ENCODE data around the gene TENM4.

TENM4 gene

DNA sequence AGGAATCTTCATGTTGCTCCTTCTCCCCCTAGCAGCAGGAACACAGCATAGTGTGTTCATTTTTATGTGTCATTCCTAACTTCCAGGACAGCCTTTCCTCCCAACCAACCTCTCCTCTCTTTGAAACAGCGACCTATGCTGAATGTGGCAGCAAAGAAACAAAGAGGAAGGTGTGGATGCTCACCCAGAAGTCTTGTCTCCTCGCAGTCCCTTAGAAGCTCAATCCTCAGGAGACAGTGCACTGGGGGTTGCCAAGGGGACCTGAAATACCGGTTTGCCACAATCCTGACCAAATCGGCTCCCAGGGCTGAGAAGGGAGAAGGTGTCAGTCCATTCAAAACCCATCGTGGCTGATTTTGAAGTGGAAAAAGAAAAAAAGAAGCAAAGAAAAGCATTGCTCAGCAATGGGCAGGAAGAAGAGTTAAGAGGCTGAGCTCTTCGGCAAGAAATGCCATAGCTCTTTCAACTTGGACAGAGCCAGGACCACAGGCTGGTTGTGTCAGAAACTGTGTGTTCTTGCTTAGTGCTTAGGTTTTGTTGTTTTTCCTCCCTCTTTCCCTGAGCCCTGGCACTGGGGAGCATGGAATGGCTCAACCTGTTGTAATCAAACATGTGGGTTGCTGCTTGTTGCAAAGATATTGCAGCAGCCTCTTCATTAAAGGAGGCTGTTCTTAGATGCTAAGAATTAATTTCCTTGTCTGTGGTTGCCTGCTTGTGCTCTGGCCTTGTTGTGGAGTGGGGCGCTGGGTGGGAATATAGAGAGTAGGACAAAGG is 30.4 kb upstream of the TENM4 start:
- no peak overlapping the region for H3K4me3 ChIP-seq
- intact Hi-C loops (cut with DNase I; ENCODE audit: low total_unique reads), result no loop called here
- TF ChIP-seq, protein P1, sequence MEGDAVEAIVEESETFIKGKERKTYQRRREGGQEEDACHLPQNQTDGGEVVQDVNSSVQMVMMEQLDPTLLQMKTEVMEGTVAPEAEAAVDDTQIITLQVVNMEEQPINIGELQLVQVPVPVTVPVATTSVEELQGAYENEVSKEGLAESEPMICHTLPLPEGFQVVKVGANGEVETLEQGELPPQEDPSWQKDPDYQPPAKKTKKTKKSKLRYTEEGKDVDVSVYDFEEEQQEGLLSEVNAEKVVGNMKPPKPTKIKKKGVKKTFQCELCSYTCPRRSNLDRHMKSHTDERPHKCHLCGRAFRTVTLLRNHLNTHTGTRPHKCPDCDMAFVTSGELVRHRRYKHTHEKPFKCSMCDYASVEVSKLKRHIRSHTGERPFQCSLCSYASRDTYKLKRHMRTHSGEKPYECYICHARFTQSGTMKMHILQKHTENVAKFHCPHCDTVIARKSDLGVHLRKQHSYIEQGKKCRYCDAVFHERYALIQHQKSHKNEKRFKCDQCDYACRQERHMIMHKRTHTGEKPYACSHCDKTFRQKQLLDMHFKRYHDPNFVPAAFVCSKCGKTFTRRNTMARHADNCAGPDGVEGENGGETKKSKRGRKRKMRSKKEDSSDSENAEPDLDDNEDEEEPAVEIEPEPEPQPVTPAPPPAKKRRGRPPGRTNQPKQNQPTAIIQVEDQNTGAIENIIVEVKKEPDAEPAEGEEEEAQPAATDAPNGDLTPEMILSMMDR (IDR thresholded peaks at IDR 0.05), result no peak

DNA sequence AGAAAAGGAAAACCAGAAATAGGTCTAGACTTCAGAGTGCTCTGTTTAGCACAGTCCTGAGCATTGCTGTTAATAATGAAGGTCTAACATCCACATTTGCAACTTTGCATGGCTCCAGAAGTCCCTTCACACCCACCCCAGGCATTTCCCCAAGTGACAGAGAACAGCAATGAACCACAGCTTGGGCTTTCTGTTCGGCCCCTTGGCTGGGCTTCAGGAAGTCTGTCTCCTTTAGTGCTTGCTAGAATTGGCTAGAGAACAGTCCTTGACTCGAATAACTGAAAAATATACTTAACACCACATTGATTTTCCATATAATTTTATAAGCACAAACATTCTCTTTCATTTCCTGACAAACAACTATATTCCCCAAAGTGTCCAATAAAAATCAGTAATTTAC is 29.3 kb upstream of the TENM4 start:
- intact Hi-C loops (cut with DNase I; ENCODE audit: low total_unique reads), result no loop called here
- TF ChIP-seq, protein P1 (IDR thresholded peaks at IDR 0.05), result no peak
- DNase-seq, result no peak
- Histone ChIP-seq H3K4me3 (no peak overlapping the region), H3K27ac (no peak overlapping the region), H3K9me3 (no peaks in the 10 kb centered on the region), H3K36me3 (no peaks in the 10 kb centered on the region), H3K4me1 (no peaks in the 10 kb centered on the region), H3K27me3 (no peaks in the 10 kb centered on the region)

More for the DNA sequence above, 30.4 kb upstream of the TENM4 start:
- Histone ChIP-seq H3K9me3 (no peaks in the 10 kb centered on the region), H3K36me3 (no peaks in the 10 kb centered on the region), H3K27me3 (no peaks in the 10 kb centered on the region), H3K27ac (no peak overlapping the region), H3K4me1 (no peaks in the 10 kb centered on the region)
- no peak for DNase-seq

DNA sequence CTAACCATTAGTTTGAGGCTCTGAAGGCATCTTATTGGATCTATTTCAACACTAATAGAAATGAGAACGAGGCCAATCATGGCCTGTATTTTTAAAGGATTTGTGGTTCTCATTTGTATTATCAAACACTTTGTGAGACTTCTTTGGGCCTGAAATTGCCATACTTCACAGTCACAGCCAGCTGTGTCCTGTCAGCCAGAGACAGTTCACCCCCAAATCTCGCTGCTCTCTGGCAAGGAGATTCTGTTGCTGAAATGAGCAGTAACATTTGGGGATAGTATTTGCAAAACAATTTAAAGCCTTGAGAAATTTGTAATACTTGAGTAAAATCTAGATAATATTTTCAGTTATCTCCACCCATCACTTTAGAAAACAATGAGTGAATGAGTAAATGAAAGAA is 26.9 kb upstream of the TENM4 start:
- no peak for DNase-seq
- intact Hi-C loops (cut with DNase I; ENCODE audit: low total_unique reads), result no loop called here

DNA sequence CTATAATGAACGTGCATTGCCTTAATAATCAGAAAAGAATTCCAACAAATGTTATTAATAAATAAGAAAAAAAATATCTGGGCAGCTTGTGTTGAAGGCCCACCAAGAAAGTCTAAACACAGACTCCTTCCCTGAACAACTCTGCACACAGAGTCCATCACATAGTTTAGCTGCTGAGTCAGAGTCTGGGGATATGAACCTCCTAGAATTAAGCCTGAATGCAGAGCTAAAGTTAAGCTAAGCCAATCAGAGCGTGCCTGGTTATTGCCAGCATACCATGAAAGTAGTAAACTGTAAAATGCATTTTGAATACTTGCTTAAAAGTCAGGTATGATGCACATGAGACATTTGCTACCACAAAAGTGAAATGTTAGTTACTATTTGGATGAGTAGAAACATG is 25.6 kb upstream of the TENM4 start:
- TF ChIP-seq, protein P1 (IDR thresholded peaks at IDR 0.05), result no peak
- intact Hi-C loops (cut with DNase I; ENCODE audit: low total_unique reads), result no loop called here
- no peak overlapping the region for H3K27ac ChIP-seq

More for the DNA sequence above, 26.9 kb upstream of the TENM4 start:
- TF ChIP-seq, protein P1 (IDR thresholded peaks at IDR 0.05), result no peak
- Histone ChIP-seq H3K27me3 (no peaks in the 10 kb centered on the region), H3K4me1 (no peaks in the 10 kb centered on the region), H3K36me3 (no peaks in the 10 kb centered on the region), H3K9me3 (no peaks in the 10 kb centered on the region), H3K27ac (no peak overlapping the region), H3K4me3 (no peak overlapping the region)

DNA sequence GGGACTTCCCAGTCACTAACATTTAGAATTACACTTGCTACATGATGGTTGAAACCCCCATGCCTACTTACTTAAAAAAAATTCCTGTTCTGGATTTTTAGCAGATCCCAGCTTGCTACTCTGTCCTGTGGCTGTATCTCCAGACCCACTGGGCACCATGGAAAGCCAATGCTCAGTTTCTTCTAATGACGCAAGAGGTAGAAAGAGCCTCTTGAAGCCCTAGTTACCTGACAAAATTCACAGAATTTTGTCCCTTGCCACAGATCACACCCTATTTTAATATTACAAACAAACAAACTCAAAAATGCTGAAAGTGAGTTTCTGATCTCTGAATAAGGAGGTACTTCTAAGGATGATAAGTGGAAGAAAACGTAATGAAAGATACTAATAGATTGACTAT is 24.3 kb upstream of the TENM4 start:
- Histone ChIP-seq H3K27ac (no peak overlapping the region), H3K4me3 (no peak overlapping the region), H3K4me1 (no peaks in the 10 kb centered on the region), H3K27me3 (no peaks in the 10 kb centered on the region), H3K36me3 (no peaks in the 10 kb centered on the region), H3K9me3 (no peaks in the 10 kb centered on the region)
- TF ChIP-seq, protein P1 (IDR thresholded peaks at IDR 0.05), result no peak
- intact Hi-C loops (cut with DNase I; ENCODE audit: low total_unique reads), result no loop called here
- no peak for DNase-seq

More for the DNA sequence above, 25.6 kb upstream of the TENM4 start:
- H3K9me3 ChIP-seq, result no peaks in the 10 kb centered on the region
- H3K4me1 ChIP-seq, result no peaks in the 10 kb centered on the region
- no peaks in the 10 kb centered on the region for H3K27me3 ChIP-seq
- H3K4me3 ChIP-seq, result no peak overlapping the region
- DNase-seq, result no peak
- H3K36me3 ChIP-seq, result no peaks in the 10 kb centered on the region
